HG02642 (cell line): ENCODE data around the gene COLGALT1.
"Not testable (repeated sequence)": the region's sequence is repeated elsewhere in the genome, so short reads cannot be mapped to it uniquely, and the experiment has no call there.

Source experiments
- ATAC-seq: cut with Tn5 transposase; IDR thresholded peaks from one replicate; pipeline ENCODE4 v1.9.1; 2021; ENCODE audit warnings: mild to moderate bottlenecking; ENCODE audit not compliant: unreplicated experiment, poor library complexity

COLGALT1 gene

GRCh38 chr19:17555480-17555928 lies at the start of gene COLGALT1:
Gene COLGALT1, plus strand, starts transcription at chr19:17555649. Its CDS starts 65 bp downstream, at chr19:17555714.
- peak; percentile 88 for ATAC-seq

- ATAC-seq: no peak
These were observed 48.7 kb upstream of the COLGALT1 start for GRCh38 chr19:17506745-17507144.

GRCh38 chr19:17508558-17508933 lies 46.9 kb upstream of the COLGALT1 start:
- ATAC-seq: not testable (repeated sequence)

GRCh38 chr19:17510220-17510993 lies 45.0 kb upstream of the COLGALT1 start:
- ATAC-seq: no peak

- ATAC-seq: peak; percentile 70
These were observed 43.5 kb upstream of the COLGALT1 start for GRCh38 chr19:17511724-17512573.

GRCh38 chr19:17512574-17512939 lies 42.9 kb upstream of the COLGALT1 start:
- no peak for ATAC-seq

- ATAC-seq: no peak
These were observed 39.9 kb upstream of the COLGALT1 start for GRCh38 chr19:17515408-17516149.

GRCh38 chr19:17517898-17518297 lies 37.6 kb upstream of the COLGALT1 start:
- no peak for ATAC-seq

GRCh38 chr19:17518654-17519053 lies 36.8 kb upstream of the COLGALT1 start:
- ATAC-seq: not testable (repeated sequence)

- no peak for ATAC-seq
These were observed 35.5 kb upstream of the COLGALT1 start for GRCh38 chr19:17519967-17520366.

GRCh38 chr19:17520865-17521264 lies 34.6 kb upstream of the COLGALT1 start:
- ATAC-seq: no peak

- peak; percentile 84 for ATAC-seq
These were observed 32.2 kb upstream of the COLGALT1 start for GRCh38 chr19:17522988-17523872.

GRCh38 chr19:17524651-17525050 lies 30.8 kb upstream of the COLGALT1 start:
- ATAC-seq: no peak

- no peak for ATAC-seq
These were observed 30.3 kb upstream of the COLGALT1 start for GRCh38 chr19:17525141-17525540.

- peak; percentile 39 for ATAC-seq
These were observed 28.5 kb upstream of the COLGALT1 start for GRCh38 chr19:17526922-17527321.

- no peak for ATAC-seq
These were observed 28.1 kb upstream of the COLGALT1 start for GRCh38 chr19:17527326-17527725.

GRCh38 chr19:17528610-17529009 lies 26.8 kb upstream of the COLGALT1 start:
- ATAC-seq: no peak

GRCh38 chr19:17529239-17530158 lies 25.9 kb upstream of the COLGALT1 start:
- ATAC-seq: no peak

- ATAC-seq: no peak
These were observed 24.9 kb upstream of the COLGALT1 start for GRCh38 chr19:17530586-17530985.
